Lung (tissue), 12 donors: ENCODE measurements around the gene SHC1. TPM values are rescaled to one million over a fixed set of nuclear protein-coding genes. Genes with fewer than 3 reads are reported as not detected.
"Not testable (repeated sequence)": the region's sequence is repeated elsewhere in the genome, so short reads cannot be mapped to it uniquely, and the experiment has no call there.

Experiments
- ATAC-seq: fragments of 200-7000 bp; cut with Tn5 transposase; one replicate; pipeline ENCODE4 v1.9.1; 2020; ENCODE audit warnings: moderate number of reproducible peaks; ENCODE audit not compliant: insufficient read depth, low FRiP score
- DNase-seq, 3 donors: peaks; one replicate each; pipeline ENCODE4 v3.0.0-alpha.2; 2013 to 2017
- H3K27ac ChIP-seq, 2 donors: one replicate each; pipeline ENCODE4 v1.5.1; 2013; ENCODE audit warnings: mild to moderate bottlenecking in 2 of 2, moderate library complexity in 2 of 2, control low read depth in 1 of 2, inconsistent platforms in 1 of 2, low read depth in 1 of 2, low read length in 1 of 2
- H3K27me3 ChIP-seq, 3 donors: one replicate each; pipeline ENCODE4 v1.5.1; 2013; ENCODE audit warnings: low read length in 2 of 3; ENCODE audit not compliant: control insufficient read depth in 3 of 3, insufficient read depth in 3 of 3
- H3K36me3 ChIP-seq, 4 donors: one replicate each; pipeline ENCODE4 v1.5.1; 2013; ENCODE audit warnings: low read length in 4 of 4, mild to moderate bottlenecking in 1 of 4, moderate library complexity in 1 of 4; ENCODE audit not compliant: control insufficient read depth in 4 of 4, insufficient read depth in 4 of 4
- H3K4me1 ChIP-seq, 5 donors: one replicate each; pipeline ENCODE4 v1.5.1; 2013; ENCODE audit warnings: low read length in 5 of 5, mild to moderate bottlenecking in 2 of 5, moderate library complexity in 1 of 5; ENCODE audit not compliant: control insufficient read depth in 5 of 5, insufficient read depth in 5 of 5
- H3K4me3 ChIP-seq: one replicate; pipeline ENCODE4 v1.5.1; 2013; ENCODE audit warnings: mild to moderate bottlenecking, control low read depth, moderate library complexity
- H3K9ac ChIP-seq, 2 donors: one replicate each; pipeline ENCODE4 v1.5.1; 2013; ENCODE audit warnings: low read length in 2 of 2, control low read depth in 1 of 2; ENCODE audit not compliant: insufficient read depth in 1 of 2
- H3K9me3 ChIP-seq, 4 donors: one replicate each; pipeline ENCODE4 v1.5.1; 2013; ENCODE audit warnings: low read length in 3 of 4, mild to moderate bottlenecking in 1 of 4, moderate library complexity in 1 of 4; ENCODE audit not compliant: control insufficient read depth in 4 of 4, insufficient read depth in 3 of 4
- CTCF ChIP-seq: IDR thresholded peaks from 2 replicates; pipeline ENCODE4 v1.5.1; 2012; ENCODE audit warnings: mild to moderate bottlenecking; ENCODE audit errors: control extremely low read depth, extremely low read depth
- WGBS, 2 donors: extraction: QIAGEN DNeasy Blood & Tissue Kit; methylation state at CpG; one replicate each; pipeline ENCODE4 v1.1.7; 2013; 5-methylcytosine and 5-hydroxymethylcytosine counted together
- polyA plus RNA-seq, 2 donors: library from polyadenylated mRNA; stranded (reverse); fragments of 200-250 nt; gene quantifications; one replicate each; pipeline ENCODE4 v1.2.1, GENCODE V29; 2013
- total RNA-seq, 2 donors: library from RNA; depleted of rRNA in 1 of 2; stranded (reverse); fragments of >200 nt in 1 of 2; gene quantifications; one replicate each; pipeline ENCODE4 v1.2.1, GENCODE V29; 2014 to 2021
- donor health status: control.
- donor health status: control.
- donor health status: Bipolar disorder and iron deficiency.
- donor health status: healthy.
- donor health status: DM: yes; HTN: yes; CAD: no.

The SHC1 gene
- total and polyA plus RNA-seq, 4 donors: 67.6 to 136 (median 93.8) TPM

- peak; percentile 5 for TF ChIP-seq CTCF
- WGBS, 2 donors: 63 to 72% methylated on average over 10 to 13 of the region's 13 CpGs
- H3K9ac ChIP-seq, ATAC-seq, H3K9me3 ChIP-seq, H3K4me3 ChIP-seq, H3K27ac ChIP-seq, H3K36me3 ChIP-seq, H3K27me3 ChIP-seq: not testable (repeated sequence)
- H3K4me1 ChIP-seq: peaks cover 0 to 13% (median 5%) of the 10 kb centered on the region in 5 donors
- peak; percentile 79 to 85 (median 82) for DNase-seq
Measured at GRCh38 chr1:154995301-154995983, 24.9 kb upstream of the SHC1 start.

- Histone ChIP-seq H3K4me3 (no peak overlapping the region), H3K4me1 (peaks cover 0 to 10% (median 2%) of the 10 kb centered on the region in 5 donors), H3K9ac (no peak overlapping the region), H3K27me3 (no peaks in the 10 kb centered on the region), H3K27ac (no peak overlapping the region), H3K36me3 (peaks cover 0 to 8% (median 0%) of the 10 kb centered on the region in 4 donors), H3K9me3 (no peaks in the 10 kb centered on the region)
- 52 to 64% methylated on average over 3 of the region's 3 CpGs for WGBS, 2 donors
- no peak for TF ChIP-seq CTCF
- ATAC-seq (no peak), DNase-seq (no peak)
Measured at GRCh38 chr1:154994591-154994990, 24.0 kb upstream of the SHC1 start.

- Histone ChIP-seq H3K27me3 (no peaks in the 10 kb centered on the region), H3K9me3 (no peaks in the 10 kb centered on the region), H3K27ac (no peak overlapping the region), H3K4me3 (no peak overlapping the region), H3K9ac (no peak overlapping the region), H3K4me1 (peaks cover 0 to 8% (median 1%) of the 10 kb centered on the region in 5 donors), H3K36me3 (peaks cover 0 to 11% (median under 1%) of the 10 kb centered on the region in 4 donors)
- TF ChIP-seq CTCF: no peak
- DNase-seq: no peak
- no peak for ATAC-seq
- 71 to 79% methylated on average over 1 of the region's 1 CpG for WGBS, 2 donors
Measured at GRCh38 chr1:154994269-154994587, 23.7 kb upstream of the SHC1 start.
